Nephron progenitor cell (in vitro differentiated cells): ENCODE measurements around the gene DACT2.
A peak's percentile ranks its signal among the peaks of the same experiment; 100 is the strongest.

ENCODE experiments used
- DNase-seq: peaks from one replicate; pipeline ENCODE4 v3.0.0; 2021
- H3K27ac Mint-ChIP-seq: 2 replicates; pipeline ENCODE4 v1.8.0; 2021; ENCODE audit warnings: mild to moderate bottlenecking, moderate library complexity, mixed read lengths
- H3K27me3 Mint-ChIP-seq: 2 replicates; pipeline ENCODE4 v1.8.0; 2021; ENCODE audit warnings: mild to moderate bottlenecking, low read depth, mixed read lengths; ENCODE audit not compliant: poor library complexity
- H3K36me3 Mint-ChIP-seq: 2 replicates; pipeline ENCODE4 v1.8.0; 2021; ENCODE audit warnings: low read depth, mixed read lengths
- H3K4me1 Mint-ChIP-seq: 2 replicates; pipeline ENCODE4 v1.8.0; 2021; ENCODE audit warnings: mixed read lengths
- H3K4me3 Mint-ChIP-seq: 2 replicates; pipeline ENCODE4 v1.8.0; 2021; ENCODE audit warnings: mild to moderate bottlenecking, moderate library complexity, mixed read lengths
- H3K9me3 Mint-ChIP-seq: 2 replicates; pipeline ENCODE4 v1.8.0; 2021; ENCODE audit warnings: mild to moderate bottlenecking, moderate library complexity, mixed read lengths
- TF ChIP-seq, protein P1 (sequence below): fragments of 200-600 bp; sonication (generic); IDR thresholded peaks from 2 replicates; pipeline ENCODE4 v1.5.0; 2021; ENCODE audit warnings: antibody characterized with exemption

Gene DACT2

DNA sequence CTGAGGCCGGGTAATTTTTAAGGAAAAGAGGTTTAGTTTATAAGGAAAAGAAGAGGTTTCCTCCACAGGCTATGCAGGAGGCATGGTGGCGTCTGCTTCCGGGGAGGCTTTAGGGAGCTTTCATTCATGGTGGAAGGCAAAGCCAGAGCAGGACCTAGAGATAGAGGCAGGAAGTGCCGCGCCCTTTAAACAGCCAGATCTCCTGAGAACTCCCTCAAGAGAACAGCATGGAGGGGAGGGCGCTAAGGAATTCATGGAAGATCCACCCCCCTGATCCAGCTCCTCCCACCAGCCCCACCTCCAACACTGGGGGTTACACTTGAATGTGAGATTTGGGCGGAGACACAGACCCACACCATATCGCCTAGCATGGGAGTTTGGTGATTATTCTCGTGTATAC is 13.9 kb upstream of the DACT2 start:
- Mint-ChIP-seq H3K27me3 (peaks cover 43% of the 10 kb centered on the region), H3K9me3 (peaks cover 1% of the 10 kb centered on the region), H3K36me3 (no peaks in the 10 kb centered on the region), H3K4me3 (no peak overlapping the region), H3K4me1 (peaks cover 19% of the 10 kb centered on the region), H3K27ac (no peak overlapping the region)
- no peak for DNase-seq
- TF ChIP-seq, protein P1, sequence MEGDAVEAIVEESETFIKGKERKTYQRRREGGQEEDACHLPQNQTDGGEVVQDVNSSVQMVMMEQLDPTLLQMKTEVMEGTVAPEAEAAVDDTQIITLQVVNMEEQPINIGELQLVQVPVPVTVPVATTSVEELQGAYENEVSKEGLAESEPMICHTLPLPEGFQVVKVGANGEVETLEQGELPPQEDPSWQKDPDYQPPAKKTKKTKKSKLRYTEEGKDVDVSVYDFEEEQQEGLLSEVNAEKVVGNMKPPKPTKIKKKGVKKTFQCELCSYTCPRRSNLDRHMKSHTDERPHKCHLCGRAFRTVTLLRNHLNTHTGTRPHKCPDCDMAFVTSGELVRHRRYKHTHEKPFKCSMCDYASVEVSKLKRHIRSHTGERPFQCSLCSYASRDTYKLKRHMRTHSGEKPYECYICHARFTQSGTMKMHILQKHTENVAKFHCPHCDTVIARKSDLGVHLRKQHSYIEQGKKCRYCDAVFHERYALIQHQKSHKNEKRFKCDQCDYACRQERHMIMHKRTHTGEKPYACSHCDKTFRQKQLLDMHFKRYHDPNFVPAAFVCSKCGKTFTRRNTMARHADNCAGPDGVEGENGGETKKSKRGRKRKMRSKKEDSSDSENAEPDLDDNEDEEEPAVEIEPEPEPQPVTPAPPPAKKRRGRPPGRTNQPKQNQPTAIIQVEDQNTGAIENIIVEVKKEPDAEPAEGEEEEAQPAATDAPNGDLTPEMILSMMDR = no peak

DNA sequence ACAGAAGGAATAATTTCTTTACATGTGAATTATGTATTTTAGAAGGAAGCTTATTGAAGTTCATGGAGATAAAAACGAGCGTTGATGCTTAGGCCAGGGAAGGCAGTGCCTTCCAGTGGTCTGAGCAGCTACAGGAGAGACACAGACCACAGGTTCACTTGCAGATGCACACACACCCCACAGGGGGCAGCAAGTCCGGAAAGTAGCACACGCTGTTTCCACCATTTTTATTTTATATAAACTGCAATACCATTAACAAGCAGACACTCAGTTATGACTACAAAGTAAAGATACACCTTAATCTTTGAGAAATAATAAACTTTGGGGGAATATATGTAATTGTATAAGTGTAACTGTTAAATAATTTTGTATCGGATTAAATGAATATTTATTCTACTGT is 13.5 kb upstream of the DACT2 start:
- Mint-ChIP-seq H3K27me3 (peaks cover 43% of the 10 kb centered on the region), H3K36me3 (no peaks in the 10 kb centered on the region), H3K4me3 (no peak overlapping the region), H3K9me3 (no peaks in the 10 kb centered on the region), H3K27ac (no peak overlapping the region), H3K4me1 (peaks cover 19% of the 10 kb centered on the region)
- TF ChIP-seq, protein P1 = peak; percentile 51
- no peak for DNase-seq

DNA sequence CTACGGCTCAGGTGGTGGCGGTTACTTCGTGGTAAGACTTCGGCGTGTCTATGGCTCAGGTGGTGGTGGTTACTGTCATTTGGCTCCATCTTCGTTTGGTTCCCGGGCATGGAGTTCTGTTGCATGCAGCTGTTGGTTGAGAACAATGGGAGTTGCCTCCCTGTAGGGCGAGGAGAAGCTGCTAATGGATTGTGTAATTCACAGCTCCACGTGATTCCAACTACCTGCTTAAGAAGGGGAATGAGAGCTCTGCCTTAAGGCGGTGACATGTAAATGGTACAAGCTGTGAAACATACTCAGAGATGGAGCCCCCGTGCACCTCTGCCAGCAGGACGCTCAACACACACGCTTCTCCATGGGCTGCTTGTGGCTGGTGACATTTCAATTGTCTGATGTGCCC is 12.4 kb upstream of the DACT2 start:
- no peaks in the 10 kb centered on the region for H3K9me3 Mint-ChIP-seq
- peaks cover 26% of the 10 kb centered on the region for H3K4me1 Mint-ChIP-seq
- H3K27ac Mint-ChIP-seq = no peak overlapping the region
- TF ChIP-seq, protein P1 = no peak
- H3K36me3 Mint-ChIP-seq = no peaks in the 10 kb centered on the region
- no peak overlapping the region for H3K4me3 Mint-ChIP-seq
- H3K27me3 Mint-ChIP-seq = peaks cover 42% of the 10 kb centered on the region
- DNase-seq = no peak

DNA sequence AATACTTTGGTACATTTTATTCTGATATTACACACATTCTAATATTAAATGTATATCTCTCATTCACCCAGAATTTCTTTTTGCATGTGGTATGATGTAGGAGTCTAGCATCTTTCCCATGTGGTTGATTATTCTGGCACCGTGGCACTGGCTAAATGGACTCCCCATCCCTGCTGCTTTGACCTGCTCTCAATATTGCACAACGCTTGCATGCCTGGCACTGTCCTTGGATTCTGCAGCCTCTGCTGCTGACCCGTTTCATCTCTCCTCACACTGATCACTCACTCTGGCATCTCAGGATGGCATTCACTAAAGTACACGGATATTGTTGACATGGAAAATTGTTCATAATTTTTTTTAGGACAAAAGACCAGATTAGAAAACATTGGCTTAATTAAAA is 11.5 kb upstream of the DACT2 start:
- no peaks in the 10 kb centered on the region for H3K9me3 Mint-ChIP-seq
- peaks cover 36% of the 10 kb centered on the region for H3K27me3 Mint-ChIP-seq
- peaks cover 35% of the 10 kb centered on the region for H3K4me1 Mint-ChIP-seq
- H3K4me3 Mint-ChIP-seq = no peak overlapping the region
- TF ChIP-seq, protein P1 = no peak
- H3K27ac Mint-ChIP-seq = no peak overlapping the region
- H3K36me3 Mint-ChIP-seq = no peaks in the 10 kb centered on the region
- no peak for DNase-seq

DNA sequence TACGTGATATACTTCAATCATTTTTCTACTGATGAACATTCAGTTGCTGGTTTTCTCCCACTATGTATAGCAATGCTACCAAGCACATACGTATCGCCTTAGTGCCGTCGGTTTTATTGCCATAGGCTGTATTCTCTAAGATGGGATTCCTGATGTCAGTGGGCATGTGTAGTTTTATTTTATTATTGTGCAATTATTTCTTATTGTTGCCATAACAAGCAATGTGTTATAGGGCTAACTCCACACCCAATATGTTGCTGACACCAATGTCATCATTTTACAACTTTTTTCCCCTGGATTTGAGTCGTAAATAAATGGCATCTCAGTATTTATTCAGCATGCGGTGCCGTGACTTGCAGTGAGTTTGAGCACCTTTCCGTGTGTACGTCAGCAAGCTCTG is 10.8 kb upstream of the DACT2 start:
- no peaks in the 10 kb centered on the region for H3K9me3 Mint-ChIP-seq
- H3K4me3 Mint-ChIP-seq = no peak overlapping the region
- no peaks in the 10 kb centered on the region for H3K36me3 Mint-ChIP-seq
- TF ChIP-seq, protein P1 = no peak
- H3K27ac Mint-ChIP-seq = no peak overlapping the region
- DNase-seq = no peak
- peaks cover 40% of the 10 kb centered on the region for H3K4me1 Mint-ChIP-seq
- H3K27me3 Mint-ChIP-seq = peaks cover 39% of the 10 kb centered on the region

DNA sequence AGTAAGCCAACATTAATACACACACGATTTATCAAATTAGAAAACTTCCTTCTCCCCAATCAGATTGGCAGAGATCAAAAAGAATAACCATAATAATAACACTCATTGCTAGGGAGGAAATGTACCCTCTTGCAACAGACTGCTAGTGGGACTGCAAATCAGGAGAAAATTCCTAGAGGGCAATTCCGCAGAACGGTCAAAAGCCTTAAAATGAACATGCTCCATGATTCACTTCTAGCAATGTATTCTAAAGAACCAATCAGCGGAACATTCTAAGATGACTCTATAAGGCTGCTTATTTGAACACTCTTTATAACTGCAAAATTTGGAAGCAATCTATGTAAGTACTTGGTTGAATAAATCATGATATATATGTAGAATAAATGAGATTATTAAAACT is 8.5 kb upstream of the DACT2 start:
- Mint-ChIP-seq H3K4me1 (peaks cover 29% of the 10 kb centered on the region), H3K27me3 (peaks cover 38% of the 10 kb centered on the region)
- DNase-seq = no peak

More for the DNA sequence above, 8.5 kb upstream of the DACT2 start:
- H3K4me3 Mint-ChIP-seq = no peak overlapping the region
- TF ChIP-seq, protein P1 = no peak
- H3K9me3 Mint-ChIP-seq = peaks cover 3% of the 10 kb centered on the region
- H3K27ac Mint-ChIP-seq = no peak overlapping the region
- no peaks in the 10 kb centered on the region for H3K36me3 Mint-ChIP-seq
